ENCODE results near the gene AFF2. TPM values are rescaled to one million over a fixed set of nuclear protein-coding genes. Genes with fewer than 3 reads are reported as not detected.

The AFF2 gene
- polyA plus RNA-seq, 1 experiment, result not detected

DNA sequence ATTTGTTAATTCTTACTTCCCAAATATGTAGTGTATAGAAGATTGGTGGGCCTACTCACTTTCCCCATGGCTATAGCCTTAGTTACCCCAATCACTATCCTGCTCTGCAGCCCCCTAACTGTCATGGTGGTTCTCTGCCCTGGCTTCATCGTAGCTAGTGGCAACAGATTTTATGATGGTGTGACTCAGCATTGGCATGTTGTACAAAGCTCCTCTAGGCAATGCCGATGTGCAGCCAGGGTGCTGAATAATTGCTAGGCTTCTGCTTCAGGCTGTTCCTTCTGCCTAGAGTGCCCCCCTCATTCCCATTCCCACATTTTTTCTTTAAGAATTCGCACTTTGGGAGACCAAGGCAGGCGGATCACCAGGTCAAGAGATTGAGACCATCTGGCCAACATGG, 35.2 kb downstream of the AFF2 start:
- CTCF ChIA-PET, result no interaction called here
- no peak overlapping the region for H3K4me3 ChIP-seq (ENCODE audit: low read depth, low read length)
- no peaks in the 10 kb centered on the region for H3K36me3 ChIP-seq (ENCODE audit: control insufficient read depth, insufficient read depth, low read length)
- POLR2A ChIA-PET, result no interaction called here
- no peaks in the 10 kb centered on the region for H3K27me3 ChIP-seq (ENCODE audit: control insufficient read depth, insufficient read depth, low read length)
- no peak for DNase-seq (ENCODE audit: low read depth)
- TF ChIP-seq, protein P1, sequence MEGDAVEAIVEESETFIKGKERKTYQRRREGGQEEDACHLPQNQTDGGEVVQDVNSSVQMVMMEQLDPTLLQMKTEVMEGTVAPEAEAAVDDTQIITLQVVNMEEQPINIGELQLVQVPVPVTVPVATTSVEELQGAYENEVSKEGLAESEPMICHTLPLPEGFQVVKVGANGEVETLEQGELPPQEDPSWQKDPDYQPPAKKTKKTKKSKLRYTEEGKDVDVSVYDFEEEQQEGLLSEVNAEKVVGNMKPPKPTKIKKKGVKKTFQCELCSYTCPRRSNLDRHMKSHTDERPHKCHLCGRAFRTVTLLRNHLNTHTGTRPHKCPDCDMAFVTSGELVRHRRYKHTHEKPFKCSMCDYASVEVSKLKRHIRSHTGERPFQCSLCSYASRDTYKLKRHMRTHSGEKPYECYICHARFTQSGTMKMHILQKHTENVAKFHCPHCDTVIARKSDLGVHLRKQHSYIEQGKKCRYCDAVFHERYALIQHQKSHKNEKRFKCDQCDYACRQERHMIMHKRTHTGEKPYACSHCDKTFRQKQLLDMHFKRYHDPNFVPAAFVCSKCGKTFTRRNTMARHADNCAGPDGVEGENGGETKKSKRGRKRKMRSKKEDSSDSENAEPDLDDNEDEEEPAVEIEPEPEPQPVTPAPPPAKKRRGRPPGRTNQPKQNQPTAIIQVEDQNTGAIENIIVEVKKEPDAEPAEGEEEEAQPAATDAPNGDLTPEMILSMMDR (IDR thresholded peaks at IDR 0.05; ENCODE audit: insufficient read depth, low read depth, low read length), result no peak

DNA sequence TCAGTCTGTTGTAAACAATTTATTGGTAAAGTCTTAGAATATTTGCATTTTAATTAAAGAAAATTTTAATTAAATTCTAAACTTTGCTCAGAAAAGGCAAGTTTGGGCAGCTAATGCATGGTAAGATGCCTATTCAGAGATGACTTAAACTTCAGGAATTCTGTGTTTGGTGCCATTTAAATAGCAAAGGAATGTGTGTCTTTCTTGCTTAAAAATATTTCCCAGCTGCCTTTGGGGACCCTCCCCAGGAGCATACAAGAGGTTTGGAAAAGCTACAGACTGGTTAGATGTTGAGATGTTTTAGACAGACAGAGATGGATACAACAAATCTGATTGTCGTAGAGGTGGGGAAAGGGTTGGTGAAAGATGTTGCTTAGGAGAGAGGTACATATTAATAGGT, 36.5 kb downstream of the AFF2 start:
- no peak for DNase-seq (ENCODE audit: low read depth)
- H3K27me3 ChIP-seq (ENCODE audit: control insufficient read depth, insufficient read depth, low read length), result no peaks in the 10 kb centered on the region
- POLR2A ChIA-PET, result no interaction called here
- H3K36me3 ChIP-seq (ENCODE audit: control insufficient read depth, insufficient read depth, low read length), result no peaks in the 10 kb centered on the region
- CTCF ChIA-PET, result no interaction called here
- TF ChIP-seq, protein P1 (IDR thresholded peaks at IDR 0.05; ENCODE audit: insufficient read depth, low read depth, low read length), result no peak
- H3K4me3 ChIP-seq (ENCODE audit: low read depth, low read length), result no peak overlapping the region

DNA sequence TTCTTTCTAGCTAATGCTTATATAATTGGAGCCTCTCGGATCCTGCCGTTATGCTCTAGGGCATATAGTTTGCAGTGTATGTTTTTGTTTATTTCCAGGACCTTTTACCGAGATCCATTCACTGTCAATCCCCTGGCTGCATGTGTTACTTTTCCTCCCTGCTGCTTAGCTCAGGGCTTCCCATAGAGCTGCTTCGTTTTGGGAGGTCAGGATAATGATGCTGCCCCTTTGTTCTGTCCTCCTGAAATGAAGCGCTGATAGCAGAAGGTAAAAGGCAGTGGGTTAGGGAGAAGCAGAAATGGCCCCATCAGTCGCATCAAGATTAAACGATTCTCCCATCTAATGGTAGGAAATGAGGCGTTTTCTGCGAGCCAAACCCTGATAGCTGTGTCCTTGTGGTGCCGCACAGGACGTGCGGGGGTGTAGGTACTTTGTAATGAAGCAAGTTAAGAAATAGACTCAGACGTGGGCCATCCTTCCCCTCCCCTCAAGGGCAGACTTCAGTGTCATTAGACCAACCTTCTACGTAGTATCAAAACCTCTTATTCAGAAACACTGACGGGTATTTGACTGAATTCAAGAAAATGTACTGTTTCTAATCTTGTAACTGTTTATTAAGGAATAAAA, 37.3 kb downstream of the AFF2 start:
- CTCF ChIA-PET, result no interaction called here
- no peak for DNase-seq (ENCODE audit: low read depth)
- Histone ChIP-seq H3K27me3 (ENCODE audit: control insufficient read depth, insufficient read depth, low read length) (no peaks in the 10 kb centered on the region), H3K4me3 (ENCODE audit: low read depth, low read length) (no peak overlapping the region), H3K36me3 (ENCODE audit: control insufficient read depth, insufficient read depth, low read length) (no peaks in the 10 kb centered on the region)
- TF ChIP-seq, protein P1 (IDR thresholded peaks at IDR 0.05; ENCODE audit: insufficient read depth, low read depth, low read length), result no peak
- POLR2A ChIA-PET, result no interaction called here

- TF ChIP-seq, protein P1 (IDR thresholded peaks at IDR 0.05; ENCODE audit: insufficient read depth, low read depth, low read length), result no peak
- POLR2A ChIA-PET, result no interaction called here
- CTCF ChIA-PET, result interaction anchor here (1.2 kb wide), 1 partner anchor 8 kb away, joined by 5 read pairs; no protein-coding TSS in a partner anchor
Measured at GRCh38 chrX:148538582-148538981, 38.2 kb downstream of the AFF2 start.

GRCh38 chrX:148540114-148540513, 39.7 kb downstream of the AFF2 start:
- Histone ChIP-seq H3K36me3 (ENCODE audit: control insufficient read depth, insufficient read depth, low read length) (no peaks in the 10 kb centered on the region), H3K4me3 (ENCODE audit: low read depth, low read length) (no peak overlapping the region), H3K27me3 (ENCODE audit: control insufficient read depth, insufficient read depth, low read length) (no peaks in the 10 kb centered on the region)
- ChIA-PET POLR2A (no interaction called here), CTCF (interaction anchor here (0.6 kb wide), 1 partner anchor 10 kb away, joined by 3 read pairs; no protein-coding TSS in a partner anchor)
- DNase-seq (ENCODE audit: low read depth), result no peak
- TF ChIP-seq, protein P1 (IDR thresholded peaks at IDR 0.05; ENCODE audit: insufficient read depth, low read depth, low read length), result no peak

More at GRCh38 chrX:148538582-148538981, 38.2 kb downstream of the AFF2 start:
- Histone ChIP-seq H3K27me3 (ENCODE audit: control insufficient read depth, insufficient read depth, low read length) (no peaks in the 10 kb centered on the region), H3K36me3 (ENCODE audit: control insufficient read depth, insufficient read depth, low read length) (no peaks in the 10 kb centered on the region), H3K4me3 (ENCODE audit: low read depth, low read length) (no peak overlapping the region)
- no peak for DNase-seq (ENCODE audit: low read depth)
